ENCODE measurements around the gene CRHR1. TPM values are rescaled to one million over a fixed set of nuclear protein-coding genes. Genes with fewer than 3 reads are reported as not detected.

Gene CRHR1
- total and polyA plus RNA-seq, 4 donors, result not detected

DNA sequence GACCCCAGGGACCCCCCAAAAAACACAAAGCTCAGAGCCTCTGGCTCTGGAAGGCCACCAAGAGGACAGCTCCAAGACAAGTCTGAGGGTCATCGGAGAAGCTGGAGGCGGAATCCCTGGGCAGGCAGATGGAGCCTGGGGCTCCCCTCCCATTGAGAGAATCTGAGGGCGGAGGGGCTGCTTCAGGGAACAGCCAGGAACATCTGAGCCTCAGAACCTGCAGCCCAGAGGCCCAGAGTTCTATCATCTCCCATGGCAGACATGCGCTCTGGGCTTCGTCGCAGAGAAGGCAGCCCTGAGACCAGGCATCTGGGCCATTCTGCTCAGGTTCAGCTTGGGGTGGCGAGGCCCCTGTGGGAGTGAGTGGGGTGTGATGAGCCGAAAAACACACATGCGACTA lies 53.5 kb downstream of the CRHR1 start:
- DNase-seq (no peak), ATAC-seq (ENCODE audit: insufficient read depth, low FRiP score) (no peak)
- Histone ChIP-seq H3K9ac (ENCODE audit: insufficient read depth in 1 of 2, low read length in 2 of 2) (no peak overlapping the region), H3K4me1 (ENCODE audit: control insufficient read depth in 5 of 5, insufficient read depth in 5 of 5, low read length in 5 of 5) (no peaks in the 10 kb centered on the region), H3K27ac (ENCODE audit: low read depth in 1 of 2, low read length in 1 of 2) (no peak overlapping the region), H3K4me3 (no peak overlapping the region), H3K36me3 (ENCODE audit: control insufficient read depth in 4 of 4, insufficient read depth in 4 of 4, low read length in 4 of 4) (no peaks in the 10 kb centered on the region), H3K9me3 (ENCODE audit: control insufficient read depth in 4 of 4, insufficient read depth in 3 of 4, low read length in 3 of 4) (no peaks in the 10 kb centered on the region), H3K27me3 (ENCODE audit: control insufficient read depth in 3 of 3, insufficient read depth in 3 of 3, low read length in 2 of 3) (no peaks in the 10 kb centered on the region)
- WGBS, 2 donors, result 91 to 95% methylated on average over 9 of the region's 9 CpGs
- TF ChIP-seq, protein P1, sequence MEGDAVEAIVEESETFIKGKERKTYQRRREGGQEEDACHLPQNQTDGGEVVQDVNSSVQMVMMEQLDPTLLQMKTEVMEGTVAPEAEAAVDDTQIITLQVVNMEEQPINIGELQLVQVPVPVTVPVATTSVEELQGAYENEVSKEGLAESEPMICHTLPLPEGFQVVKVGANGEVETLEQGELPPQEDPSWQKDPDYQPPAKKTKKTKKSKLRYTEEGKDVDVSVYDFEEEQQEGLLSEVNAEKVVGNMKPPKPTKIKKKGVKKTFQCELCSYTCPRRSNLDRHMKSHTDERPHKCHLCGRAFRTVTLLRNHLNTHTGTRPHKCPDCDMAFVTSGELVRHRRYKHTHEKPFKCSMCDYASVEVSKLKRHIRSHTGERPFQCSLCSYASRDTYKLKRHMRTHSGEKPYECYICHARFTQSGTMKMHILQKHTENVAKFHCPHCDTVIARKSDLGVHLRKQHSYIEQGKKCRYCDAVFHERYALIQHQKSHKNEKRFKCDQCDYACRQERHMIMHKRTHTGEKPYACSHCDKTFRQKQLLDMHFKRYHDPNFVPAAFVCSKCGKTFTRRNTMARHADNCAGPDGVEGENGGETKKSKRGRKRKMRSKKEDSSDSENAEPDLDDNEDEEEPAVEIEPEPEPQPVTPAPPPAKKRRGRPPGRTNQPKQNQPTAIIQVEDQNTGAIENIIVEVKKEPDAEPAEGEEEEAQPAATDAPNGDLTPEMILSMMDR (IDR thresholded peaks at IDR 0.05; ENCODE audit: control extremely low read depth, extremely low read depth), result no peak

DNA sequence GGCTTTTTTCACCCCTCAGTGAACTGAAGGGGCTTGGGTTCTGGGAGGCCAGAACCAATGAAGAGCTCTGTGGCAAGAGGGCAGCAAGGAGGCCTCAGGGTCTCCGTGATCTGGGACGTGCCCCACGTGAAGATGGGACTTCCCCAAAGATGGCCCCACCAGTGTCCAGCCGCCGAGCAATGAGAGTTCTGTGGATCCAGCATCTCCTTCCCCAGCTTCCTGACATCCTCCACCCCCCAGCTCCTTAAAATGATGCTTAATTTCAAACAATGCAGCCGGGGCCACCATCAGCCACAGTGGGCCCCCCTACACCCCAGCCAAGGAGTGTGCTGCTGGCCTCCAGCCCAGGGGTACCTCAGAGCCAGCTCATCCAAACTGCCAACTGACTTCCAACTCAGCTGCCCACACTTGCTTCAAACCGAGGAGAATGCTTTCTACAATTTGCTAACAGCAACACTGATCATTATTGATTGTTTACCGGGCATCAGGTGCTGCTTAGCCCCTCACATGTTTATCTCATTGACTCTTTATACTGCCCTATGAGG lies 54.7 kb downstream of the CRHR1 start:
- ATAC-seq (ENCODE audit: insufficient read depth, low FRiP score) (no peak), DNase-seq (no peak)
- no peak overlapping the region for H3K9ac ChIP-seq (ENCODE audit: insufficient read depth in 1 of 2, low read length in 2 of 2)
- TF ChIP-seq, protein P1 (IDR thresholded peaks at IDR 0.05; ENCODE audit: control extremely low read depth, extremely low read depth), result no peak
- no peaks in the 10 kb centered on the region for H3K27me3 ChIP-seq (ENCODE audit: control insufficient read depth in 3 of 3, insufficient read depth in 3 of 3, low read length in 2 of 3)
- H3K36me3 ChIP-seq (ENCODE audit: control insufficient read depth in 4 of 4, insufficient read depth in 4 of 4, low read length in 4 of 4), result no peaks in the 10 kb centered on the region
- H3K27ac ChIP-seq (ENCODE audit: low read depth in 1 of 2, low read length in 1 of 2), result no peak overlapping the region
- no peaks in the 10 kb centered on the region for H3K9me3 ChIP-seq (ENCODE audit: control insufficient read depth in 4 of 4, insufficient read depth in 3 of 4, low read length in 3 of 4)
- WGBS, 2 donors, result 77 to 83% methylated on average over 8 of the region's 8 CpGs
- no peaks in the 10 kb centered on the region for H3K4me1 ChIP-seq (ENCODE audit: control insufficient read depth in 5 of 5, insufficient read depth in 5 of 5, low read length in 5 of 5)
- no peak overlapping the region for H3K4me3 ChIP-seq

DNA sequence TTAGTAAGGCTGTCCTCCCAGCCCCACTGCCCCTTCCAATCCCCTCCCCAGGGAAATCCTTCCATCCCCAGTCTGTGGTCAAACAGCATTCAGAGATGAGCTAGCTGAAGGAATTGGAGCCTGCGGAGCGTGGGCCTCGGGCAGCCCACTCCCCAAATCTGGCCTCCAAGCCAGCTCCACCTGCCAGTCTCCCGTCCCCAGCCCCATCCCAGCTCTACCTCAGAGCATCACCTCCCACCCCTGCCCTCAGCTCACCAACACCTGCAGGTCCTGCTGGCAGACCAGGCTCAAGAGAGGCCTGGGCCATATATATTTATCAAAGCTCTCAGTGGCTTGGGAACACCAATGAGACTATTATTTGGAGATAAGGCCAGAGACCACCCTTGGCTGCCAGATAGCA lies 55.3 kb downstream of the CRHR1 start:
- Histone ChIP-seq H3K9ac (ENCODE audit: insufficient read depth in 1 of 2, low read length in 2 of 2) (no peak overlapping the region), H3K9me3 (ENCODE audit: control insufficient read depth in 4 of 4, insufficient read depth in 3 of 4, low read length in 3 of 4) (no peaks in the 10 kb centered on the region), H3K4me1 (ENCODE audit: control insufficient read depth in 5 of 5, insufficient read depth in 5 of 5, low read length in 5 of 5) (no peaks in the 10 kb centered on the region), H3K36me3 (ENCODE audit: control insufficient read depth in 4 of 4, insufficient read depth in 4 of 4, low read length in 4 of 4) (no peaks in the 10 kb centered on the region), H3K27me3 (ENCODE audit: control insufficient read depth in 3 of 3, insufficient read depth in 3 of 3, low read length in 2 of 3) (no peaks in the 10 kb centered on the region), H3K4me3 (no peak overlapping the region), H3K27ac (ENCODE audit: low read depth in 1 of 2, low read length in 1 of 2) (no peak overlapping the region)
- TF ChIP-seq, protein P1 (IDR thresholded peaks at IDR 0.05; ENCODE audit: control extremely low read depth, extremely low read depth), result no peak
- ATAC-seq (ENCODE audit: insufficient read depth, low FRiP score), result no peak
- 91 to 94% methylated on average over 4 of the region's 4 CpGs for WGBS, 2 donors
- no peak for DNase-seq

DNA sequence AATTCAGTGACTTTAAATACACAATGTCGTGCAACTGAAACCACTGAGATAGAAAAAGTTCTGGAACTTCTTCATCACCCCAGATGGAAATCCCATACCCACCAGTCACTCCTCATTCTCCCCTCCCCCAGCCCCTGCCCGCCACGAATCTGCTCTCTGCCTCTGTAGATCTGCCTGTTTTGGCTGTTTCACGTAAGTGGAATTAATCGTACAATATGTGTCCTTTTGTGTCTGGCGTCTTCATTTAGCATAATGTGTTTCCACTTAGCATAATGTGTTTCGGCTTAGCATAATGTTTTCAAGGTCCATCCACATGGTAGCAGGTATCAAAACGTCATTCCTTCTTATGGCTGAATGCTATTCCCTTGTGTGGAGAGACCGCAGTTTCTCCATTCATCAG lies 57.1 kb downstream of the CRHR1 start:
- 77 to 87% methylated on average over 9 of the region's 9 CpGs for WGBS, 2 donors
- H3K27ac ChIP-seq (ENCODE audit: low read depth in 1 of 2, low read length in 1 of 2), result no peak overlapping the region
- H3K4me3 ChIP-seq, result no peak overlapping the region
- no peaks in the 10 kb centered on the region for H3K4me1 ChIP-seq (ENCODE audit: control insufficient read depth in 5 of 5, insufficient read depth in 5 of 5, low read length in 5 of 5)
- ATAC-seq (ENCODE audit: insufficient read depth, low FRiP score) (no peak), DNase-seq (no peak)
- no peak overlapping the region for H3K9ac ChIP-seq (ENCODE audit: insufficient read depth in 1 of 2, low read length in 2 of 2)
- H3K36me3 ChIP-seq (ENCODE audit: control insufficient read depth in 4 of 4, insufficient read depth in 4 of 4, low read length in 4 of 4), result no peaks in the 10 kb centered on the region
- TF ChIP-seq, protein P1 (IDR thresholded peaks at IDR 0.05; ENCODE audit: control extremely low read depth, extremely low read depth), result no peak
- H3K9me3 ChIP-seq (ENCODE audit: control insufficient read depth in 4 of 4, insufficient read depth in 3 of 4, low read length in 3 of 4), result no peaks in the 10 kb centered on the region
- no peaks in the 10 kb centered on the region for H3K27me3 ChIP-seq (ENCODE audit: control insufficient read depth in 3 of 3, insufficient read depth in 3 of 3, low read length in 2 of 3)

All from lung (tissue), 12 donors.